ENCODE data around the gene WDR12. TPM values are rescaled to one million over a fixed set of nuclear protein-coding genes. Genes with fewer than 3 reads are reported as not detected.

WDR12 gene
- total RNA-seq, 1 experiment from 2014 or later: 140 TPM

DNA sequence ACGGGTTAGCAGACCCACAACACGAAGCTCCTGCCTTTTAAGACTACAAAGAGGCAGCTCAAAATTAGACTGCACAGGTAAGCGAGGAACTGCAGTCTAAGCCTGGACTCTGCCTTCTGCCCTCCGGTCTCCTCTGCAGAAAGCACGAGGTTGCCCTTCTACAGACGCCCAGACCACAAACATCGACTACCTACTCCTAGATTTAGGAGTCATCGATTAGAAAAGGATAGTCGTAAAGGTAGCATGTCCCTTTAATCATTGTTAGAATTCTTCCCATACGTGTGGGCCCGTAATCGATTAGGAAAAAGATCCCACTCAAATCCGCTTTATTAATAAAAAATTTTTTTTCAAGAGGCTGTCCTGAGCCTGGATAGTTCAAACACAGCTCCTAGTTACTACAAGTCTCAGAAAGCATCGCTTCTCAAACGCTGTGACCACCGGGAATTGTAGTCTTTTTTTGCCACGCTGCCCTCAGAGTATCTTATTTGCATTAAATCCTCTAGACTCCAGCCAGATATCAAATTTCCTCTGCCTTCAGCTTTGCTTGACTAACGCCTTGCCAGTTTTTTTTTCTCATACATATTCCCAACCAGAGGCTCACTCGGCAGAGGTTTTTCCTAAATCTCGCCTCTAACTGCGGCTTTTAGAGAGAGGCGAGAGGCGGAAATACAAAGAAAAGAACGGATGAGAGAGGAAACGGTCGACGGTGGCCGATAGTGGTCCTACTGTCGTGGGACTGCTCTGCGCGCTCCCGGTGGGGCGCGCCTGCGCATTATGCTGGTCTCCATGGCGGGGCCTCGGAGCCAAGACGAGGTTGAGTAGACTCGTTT lies at the start of gene WDR12, which contains the start of gene CARF (continued):
- TF ChIP-seq, protein P1, sequence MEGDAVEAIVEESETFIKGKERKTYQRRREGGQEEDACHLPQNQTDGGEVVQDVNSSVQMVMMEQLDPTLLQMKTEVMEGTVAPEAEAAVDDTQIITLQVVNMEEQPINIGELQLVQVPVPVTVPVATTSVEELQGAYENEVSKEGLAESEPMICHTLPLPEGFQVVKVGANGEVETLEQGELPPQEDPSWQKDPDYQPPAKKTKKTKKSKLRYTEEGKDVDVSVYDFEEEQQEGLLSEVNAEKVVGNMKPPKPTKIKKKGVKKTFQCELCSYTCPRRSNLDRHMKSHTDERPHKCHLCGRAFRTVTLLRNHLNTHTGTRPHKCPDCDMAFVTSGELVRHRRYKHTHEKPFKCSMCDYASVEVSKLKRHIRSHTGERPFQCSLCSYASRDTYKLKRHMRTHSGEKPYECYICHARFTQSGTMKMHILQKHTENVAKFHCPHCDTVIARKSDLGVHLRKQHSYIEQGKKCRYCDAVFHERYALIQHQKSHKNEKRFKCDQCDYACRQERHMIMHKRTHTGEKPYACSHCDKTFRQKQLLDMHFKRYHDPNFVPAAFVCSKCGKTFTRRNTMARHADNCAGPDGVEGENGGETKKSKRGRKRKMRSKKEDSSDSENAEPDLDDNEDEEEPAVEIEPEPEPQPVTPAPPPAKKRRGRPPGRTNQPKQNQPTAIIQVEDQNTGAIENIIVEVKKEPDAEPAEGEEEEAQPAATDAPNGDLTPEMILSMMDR (IDR thresholded peaks at IDR 0.05 in 2 of 3, conservative IDR thresholded peaks at IDR 0.05 in 1 of 3; ENCODE audit: borderline replicate concordance in 1 of 3, insufficient read depth in 1 of 3, low read depth in 2 of 3, low read length in 2 of 3): no peak
- TF ChIP-seq FOSL1 (IDR thresholded peaks at IDR 0.05; ENCODE audit: low read depth) (no peak), SP1 (IDR thresholded peaks at IDR 0.05; ENCODE audit: low read depth) (peak; percentile 65), JUND (IDR thresholded peaks at IDR 0.05) (no peak)

DNA sequence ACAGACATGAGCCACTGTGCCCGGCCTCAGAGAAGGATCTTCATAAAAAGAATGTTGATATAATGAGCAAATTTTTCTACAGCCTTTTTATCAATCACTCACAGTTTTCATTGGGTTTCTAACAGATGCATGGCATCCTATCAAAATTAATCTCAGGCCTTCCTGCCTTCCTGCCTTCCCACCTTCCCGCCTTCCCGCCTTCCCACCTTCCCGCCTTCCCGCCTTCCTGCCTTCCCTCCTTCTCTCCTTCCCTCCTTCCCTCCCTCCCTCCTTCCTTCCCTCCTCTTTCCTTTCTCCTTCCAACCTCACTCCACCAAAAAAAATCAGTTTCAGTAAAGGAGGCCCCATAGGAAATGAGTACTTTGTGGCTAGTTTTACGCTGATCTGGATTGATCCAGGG lies 49.1 kb upstream of the WDR12 start:
- intact Hi-C loops (cut with micrococcal nuclease): no loop called here
- Histone ChIP-seq H3K4me1 (ENCODE audit: control insufficient read depth in 1 of 2, insufficient read depth in 2 of 2, low read length in 2 of 2) (peaks cover 0 to 6% of the 10 kb centered on the region in 2 experiments; a peak in 2 of 4 replicates), H3K4me2 (ENCODE audit: low read length) (no peak overlapping the region), H3K9me2 (ENCODE audit: insufficient read depth) (no peaks in the 10 kb centered on the region), H3K9ac (ENCODE audit: low read length) (no peak overlapping the region), H3K27ac (ENCODE audit: low read depth, low read length) (no peak overlapping the region), H3K79me2 (ENCODE audit: insufficient read depth, low read length) (no peaks in the 10 kb centered on the region), H3K9me3 (ENCODE audit: control insufficient read depth in 1 of 2, insufficient read depth in 1 of 2, low read depth in 1 of 2, low read length in 2 of 2) (no peaks in the 10 kb centered on the region), H3K4me3 (replicated peaks in 1 of 2; ENCODE audit: low read depth in 1 of 2, low read length in 2 of 2) (no peak overlapping the region), H2AFZ (ENCODE audit: low read depth, low read length, poor library complexity, severe bottlenecking) (no peak overlapping the region), H3K36me3 (ENCODE audit: control insufficient read depth in 1 of 2, insufficient read depth in 2 of 2, low read length in 2 of 2) (no peaks in the 10 kb centered on the region), H3K27me3 (ENCODE audit: insufficient read depth, low read length) (no peaks in the 10 kb centered on the region), H4K20me1 (ENCODE audit: insufficient read depth) (no peaks in the 10 kb centered on the region)
- POLR2A ChIA-PET: no interaction called here
- RAD21 ChIA-PET (ENCODE audit: low non-redundant PET in 1 of 2, low total read pairs in 2 of 2, uncharacterized antibody in 2 of 2, unreplicated experiment in 2 of 2): no interaction called here
- BruUV-seq (replicated peaks): no TSS peak
- ATAC-seq (no peak), DNase-seq (ENCODE audit: low read depth, low spot score) (no peak)
- CTCF ChIA-PET: no interaction called here
- TF ChIP-seq YY1 (IDR thresholded peaks at IDR 0.05; ENCODE audit: extremely low read depth, insufficient replicate concordance, low read depth, low read length): no peak
- TF ChIP-seq, protein P2, sequence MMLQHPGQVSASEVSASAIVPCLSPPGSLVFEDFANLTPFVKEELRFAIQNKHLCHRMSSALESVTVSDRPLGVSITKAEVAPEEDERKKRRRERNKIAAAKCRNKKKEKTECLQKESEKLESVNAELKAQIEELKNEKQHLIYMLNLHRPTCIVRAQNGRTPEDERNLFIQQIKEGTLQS (IDR thresholded peaks at IDR 0.05): no peak
- TF ChIP-seq, protein P3, sequence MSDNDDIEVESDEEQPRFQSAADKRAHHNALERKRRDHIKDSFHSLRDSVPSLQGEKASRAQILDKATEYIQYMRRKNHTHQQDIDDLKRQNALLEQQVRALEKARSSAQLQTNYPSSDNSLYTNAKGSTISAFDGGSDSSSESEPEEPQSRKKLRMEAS (IDR thresholded peaks at IDR 0.05): no peak
- TF ChIP-seq CBX3 (IDR thresholded peaks at IDR 0.05; ENCODE audit: low read depth): no peak
- no peak for TF ChIP-seq EGR1 (IDR thresholded peaks at IDR 0.05; ENCODE audit: low read depth)
- TF ChIP-seq TCF7L2 (IDR thresholded peaks at IDR 0.05; ENCODE audit: borderline replicate concordance, extremely low read depth, insufficient read depth, insufficient read length): no peak
- no peak for TF ChIP-seq ZNF274 (IDR thresholded peaks at IDR 0.05; ENCODE audit: low read depth, low read length)
- TF ChIP-seq SP1 (IDR thresholded peaks at IDR 0.05; ENCODE audit: low read depth): no peak
- TF ChIP-seq, protein P4, sequence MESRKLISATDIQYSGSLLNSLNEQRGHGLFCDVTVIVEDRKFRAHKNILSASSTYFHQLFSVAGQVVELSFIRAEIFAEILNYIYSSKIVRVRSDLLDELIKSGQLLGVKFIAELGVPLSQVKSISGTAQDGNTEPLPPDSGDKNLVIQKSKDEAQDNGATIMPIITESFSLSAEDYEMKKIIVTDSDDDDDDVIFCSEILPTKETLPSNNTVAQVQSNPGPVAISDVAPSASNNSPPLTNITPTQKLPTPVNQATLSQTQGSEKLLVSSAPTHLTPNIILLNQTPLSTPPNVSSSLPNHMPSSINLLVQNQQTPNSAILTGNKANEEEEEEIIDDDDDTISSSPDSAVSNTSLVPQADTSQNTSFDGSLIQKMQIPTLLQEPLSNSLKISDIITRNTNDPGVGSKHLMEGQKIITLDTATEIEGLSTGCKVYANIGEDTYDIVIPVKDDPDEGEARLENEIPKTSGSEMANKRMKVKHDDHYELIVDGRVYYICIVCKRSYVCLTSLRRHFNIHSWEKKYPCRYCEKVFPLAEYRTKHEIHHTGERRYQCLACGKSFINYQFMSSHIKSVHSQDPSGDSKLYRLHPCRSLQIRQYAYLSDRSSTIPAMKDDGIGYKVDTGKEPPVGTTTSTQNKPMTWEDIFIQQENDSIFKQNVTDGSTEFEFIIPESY (IDR thresholded peaks at IDR 0.05; ENCODE audit: extremely low read depth, insufficient replicate concordance, low read length): no peak
- TF ChIP-seq ELF1 (IDR thresholded peaks at IDR 0.05; ENCODE audit: borderline replicate concordance, low read depth): no peak
- TF ChIP-seq CEBPB (IDR thresholded peaks at IDR 0.05; ENCODE audit: low read depth): no peak

Data from HCT116 (cell line).